Dedifferentiated amniotic fluid mesenchymal stem cell (primary cell): ENCODE measurements around the gene FBXO28.

Experiments
- DNase-seq: peaks from one replicate; pipeline ENCODE4 v3.0.0-alpha.2; 2016; ENCODE audit errors: extremely low spot score

The FBXO28 gene

GRCh38 chr1:224157316-224157715 lies 43.4 kb downstream of the FBXO28 start:
- DNase-seq: no peak

GRCh38 chr1:224159541-224159940 lies 45.6 kb downstream of the FBXO28 start:
- DNase-seq: no peak

- DNase-seq: no peak
Observed at GRCh38 chr1:224160171-224160682, 46.3 kb downstream of the FBXO28 start.

- DNase-seq: no peak
Observed at GRCh38 chr1:224162768-224163167, 48.9 kb downstream of the FBXO28 start.

- DNase-seq: no peak
Observed at GRCh38 chr1:224163311-224163710, 49.4 kb downstream of the FBXO28 start.

GRCh38 chr1:224168859-224169380 lies 55.0 kb downstream of the FBXO28 start:
- no peak for DNase-seq

GRCh38 chr1:224169718-224170270 lies 55.9 kb downstream of the FBXO28 start:
- DNase-seq: no peak

- DNase-seq: no peak
Observed at GRCh38 chr1:224170343-224170742, 56.4 kb downstream of the FBXO28 start.

GRCh38 chr1:224170748-224171478 lies 57.0 kb downstream of the FBXO28 start:
- no peak for DNase-seq

GRCh38 chr1:224172229-224172628 lies 58.3 kb downstream of the FBXO28 start:
- no peak for DNase-seq

- DNase-seq: no peak
Observed at GRCh38 chr1:224173523-224173922, 59.6 kb downstream of the FBXO28 start.

- DNase-seq: no peak
Observed at GRCh38 chr1:224175617-224176016, 61.7 kb downstream of the FBXO28 start.

- no peak for DNase-seq
Observed at GRCh38 chr1:224177356-224177999, 63.6 kb downstream of the FBXO28 start.

GRCh38 chr1:224178894-224179293 lies 65.0 kb downstream of the FBXO28 start:
- no peak for DNase-seq

- no peak for DNase-seq
Observed at GRCh38 chr1:224180783-224181452, 67.0 kb downstream of the FBXO28 start.

GRCh38 chr1:224181453-224181810 lies 67.5 kb downstream of the FBXO28 start:
- no peak for DNase-seq

- DNase-seq: no peak
Observed at GRCh38 chr1:224182057-224182865, 68.3 kb downstream of the FBXO28 start.

- DNase-seq: peak; percentile 68
Observed at GRCh38 chr1:224182866-224183590, 69.1 kb downstream of the FBXO28 start, which contains the start of gene DEGS1. Gene DEGS1 (plus strand): TSS chr1:224183240. CDS start chr1:224183337, 97 bp downstream.

GRCh38 chr1:224183591-224184312 lies 69.8 kb downstream of the FBXO28 start:
- DNase-seq: peak; percentile 41

GRCh38 chr1:224185208-224185607 lies 71.3 kb downstream of the FBXO28 start:
- DNase-seq: no peak
